ENCODE results near the gene WIPI1.
A peak's percentile ranks its signal among the peaks of the same experiment; 100 is the strongest.
"Not testable (repeated sequence)": the region's sequence is repeated elsewhere in the genome, so short reads cannot be mapped to it uniquely, and the experiment has no call there.

The WIPI1 gene

DNA sequence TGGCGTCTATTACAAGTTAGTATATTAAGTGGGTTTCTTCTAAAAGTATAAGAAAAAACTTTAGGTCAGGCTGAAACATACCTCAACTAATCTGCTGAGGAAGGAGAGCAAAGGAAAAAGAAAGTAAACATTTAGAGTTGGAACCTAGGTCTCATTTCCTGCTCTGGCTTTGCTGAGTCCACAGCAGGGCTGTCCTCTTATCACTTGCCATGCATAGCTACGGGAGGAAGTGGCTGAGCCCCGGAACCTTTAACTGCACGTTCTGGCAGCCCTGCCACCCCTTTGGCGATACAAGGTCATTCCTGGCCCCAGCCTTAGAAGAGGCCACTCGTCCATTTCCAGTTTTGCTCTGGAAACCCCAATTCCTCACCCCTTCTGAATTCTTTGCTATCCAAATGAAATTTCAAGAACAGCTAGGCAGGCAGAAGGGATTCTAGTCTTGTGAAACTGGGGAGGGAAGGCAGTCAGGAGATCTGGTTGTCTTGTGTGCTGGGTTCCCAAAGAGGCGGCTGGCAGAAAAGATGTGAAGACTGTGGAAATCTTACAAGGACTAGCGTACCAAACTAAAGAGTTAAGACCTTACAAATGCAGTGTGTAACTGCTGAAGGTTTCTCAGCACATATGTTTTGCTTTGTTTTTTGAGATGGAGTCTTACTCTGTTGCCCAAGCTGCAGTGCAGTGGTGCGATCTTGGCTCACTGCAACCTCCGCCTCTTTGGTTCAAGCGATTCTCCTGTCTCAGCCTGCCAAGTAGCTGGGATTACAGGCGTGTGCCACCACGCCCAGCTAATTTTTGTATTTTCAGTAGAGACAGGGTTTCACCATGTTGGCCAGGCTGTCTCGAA, 19.1 kb downstream of the WIPI1 start:
- DNase-seq, result peak; percentile 77

DNA sequence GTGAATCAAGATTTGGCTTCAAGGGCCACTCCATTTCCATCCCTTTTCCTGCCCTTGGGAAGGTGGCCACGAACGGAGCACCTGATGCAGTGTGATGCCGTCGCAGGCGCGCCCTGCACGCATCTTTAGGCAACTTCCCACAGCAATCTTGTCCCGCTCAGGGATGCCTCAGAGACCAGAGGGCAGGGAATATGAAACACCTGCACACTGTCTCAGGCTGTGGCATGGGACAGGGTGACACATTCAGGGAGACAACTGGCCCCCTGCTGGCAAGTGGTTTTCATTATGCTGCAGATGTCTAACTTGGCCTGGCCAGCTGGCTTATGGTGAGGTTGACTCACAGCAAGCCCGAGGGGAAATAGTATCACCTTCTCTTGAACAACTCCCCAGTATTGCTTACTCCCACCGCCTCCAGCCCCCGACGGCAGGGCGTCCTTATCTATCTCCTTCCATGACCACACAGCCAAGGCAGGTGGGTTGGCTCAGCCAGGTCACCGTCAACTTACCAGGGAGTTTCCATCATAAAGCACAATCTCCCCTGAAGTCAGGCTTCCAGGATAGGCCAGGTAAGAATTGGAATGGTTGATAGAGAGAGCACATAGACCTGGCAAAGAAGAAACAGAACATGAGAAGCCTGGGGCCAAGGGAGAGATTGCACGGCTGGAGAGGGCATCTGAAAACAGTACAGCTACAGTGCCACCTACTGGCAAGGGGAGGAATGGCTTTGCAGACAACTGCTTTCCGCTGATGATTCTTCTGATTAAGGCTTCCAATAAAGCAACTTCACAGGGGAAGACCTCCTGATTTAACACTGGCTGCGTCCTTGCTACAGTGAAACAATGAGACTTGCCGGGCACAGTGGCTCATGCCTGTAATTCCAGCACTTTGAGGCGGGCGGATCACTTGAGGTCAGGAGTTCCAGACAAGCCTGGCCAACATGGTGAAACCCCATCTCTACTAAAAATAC, 21.1 kb downstream of the WIPI1 start:
- DNase-seq, result peak; percentile 62

DNA sequence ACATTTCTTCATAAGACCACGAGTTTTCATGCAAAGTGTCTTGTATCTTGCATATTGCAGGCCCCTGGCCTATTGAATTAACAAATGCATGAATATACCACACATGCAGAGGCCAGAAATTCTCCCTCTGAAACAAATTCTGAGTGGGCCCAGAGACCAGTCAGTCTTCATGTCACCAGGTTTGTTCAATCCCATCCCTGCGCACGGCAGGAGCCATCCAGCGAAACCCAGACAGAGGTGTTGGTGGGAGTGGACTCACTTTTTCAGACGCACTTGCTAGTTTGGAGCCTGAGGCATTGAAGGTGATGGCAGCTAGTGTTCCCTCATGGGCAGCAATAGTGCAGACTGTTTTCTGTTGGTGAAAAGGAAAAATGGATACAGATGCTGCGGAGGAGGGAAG, 21.9 kb downstream of the WIPI1 start:
- no peak for DNase-seq

DNA sequence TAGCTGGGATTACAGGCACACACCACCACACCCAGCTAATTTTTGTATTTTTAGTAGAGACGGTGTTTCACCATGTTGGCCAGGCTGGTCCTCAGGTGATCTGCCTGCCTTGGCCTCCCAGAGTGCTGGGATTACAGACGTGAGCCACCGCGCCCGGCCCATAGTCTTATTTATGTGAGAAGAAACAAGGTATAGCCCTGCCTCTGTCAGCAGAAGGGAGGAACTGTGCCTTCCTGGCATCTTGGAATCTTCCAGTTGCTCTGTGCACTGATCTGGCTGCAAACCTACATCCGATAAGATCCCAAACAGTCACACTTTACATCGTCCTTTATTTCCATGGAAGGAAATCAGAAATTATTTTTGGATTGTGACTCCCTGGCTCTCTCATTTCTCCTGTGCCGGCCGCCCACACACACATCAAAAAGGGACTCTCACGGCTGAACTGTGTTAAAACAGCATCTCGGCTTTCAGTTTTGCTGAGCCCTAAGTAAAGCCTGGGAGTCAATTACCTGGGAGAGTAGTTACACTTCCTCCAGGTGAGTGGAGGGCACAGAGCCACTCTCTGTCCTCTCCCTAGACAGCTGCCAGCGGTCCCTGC, 23.3 kb downstream of the WIPI1 start:
- no peak for DNase-seq

DNA sequence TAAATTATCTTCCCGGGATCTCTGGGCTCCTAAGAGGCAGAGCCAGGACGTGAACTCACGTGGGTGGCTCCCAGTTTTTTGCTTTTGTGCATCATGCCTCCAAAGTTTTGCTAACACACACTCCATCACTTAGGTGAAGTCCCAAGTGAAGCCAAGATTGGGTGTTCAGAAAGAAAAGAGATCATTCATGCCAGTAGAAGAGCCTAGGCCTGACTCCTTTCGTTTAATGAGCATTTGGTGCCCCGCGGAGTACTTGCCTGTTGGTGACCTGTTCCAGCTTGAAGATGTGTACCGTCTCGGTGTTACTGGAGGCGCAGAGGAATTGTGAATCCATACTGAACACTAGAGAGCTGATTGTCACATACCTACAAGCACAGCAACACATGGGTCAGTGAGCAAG, 24.1 kb downstream of the WIPI1 start:
- DNase-seq, result no peak

DNA sequence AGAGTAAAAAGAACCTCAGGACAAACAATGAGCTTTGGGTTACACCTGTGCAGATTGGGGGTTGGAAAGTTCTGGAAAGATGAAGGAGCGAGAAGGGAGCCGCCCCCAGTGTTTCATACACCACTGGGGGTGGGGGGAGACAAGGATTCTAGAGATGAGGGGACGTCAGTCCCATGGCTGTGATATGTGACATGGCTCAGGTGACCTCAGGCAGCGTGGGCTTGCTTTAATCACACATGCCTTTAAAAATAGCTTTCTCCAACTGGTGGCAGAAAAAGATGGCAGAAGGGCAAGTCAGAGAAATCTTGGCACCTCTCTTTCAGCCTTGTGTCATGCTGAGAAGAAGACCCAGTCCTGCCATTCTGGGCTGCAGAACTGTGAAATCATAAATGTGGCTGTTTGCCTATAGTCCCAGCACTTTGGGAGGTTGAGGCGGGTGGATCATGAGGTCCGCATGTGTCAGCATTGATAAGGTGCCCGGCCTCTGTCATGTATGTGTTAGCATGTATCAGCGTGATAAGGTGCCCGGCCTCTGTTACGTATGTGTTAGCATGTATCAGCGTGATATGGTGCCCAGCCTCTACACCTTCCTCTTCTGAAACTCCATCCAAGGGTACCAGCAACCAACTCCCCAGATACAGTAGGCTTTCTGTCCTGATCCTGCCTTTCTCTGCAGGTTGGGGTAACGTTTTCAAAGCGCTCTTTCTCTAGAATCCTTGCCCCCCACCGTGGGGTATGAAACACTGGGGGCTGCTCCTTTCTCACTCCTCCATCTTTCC, 25.0 kb downstream of the WIPI1 start:
- no peak for DNase-seq

DNA sequence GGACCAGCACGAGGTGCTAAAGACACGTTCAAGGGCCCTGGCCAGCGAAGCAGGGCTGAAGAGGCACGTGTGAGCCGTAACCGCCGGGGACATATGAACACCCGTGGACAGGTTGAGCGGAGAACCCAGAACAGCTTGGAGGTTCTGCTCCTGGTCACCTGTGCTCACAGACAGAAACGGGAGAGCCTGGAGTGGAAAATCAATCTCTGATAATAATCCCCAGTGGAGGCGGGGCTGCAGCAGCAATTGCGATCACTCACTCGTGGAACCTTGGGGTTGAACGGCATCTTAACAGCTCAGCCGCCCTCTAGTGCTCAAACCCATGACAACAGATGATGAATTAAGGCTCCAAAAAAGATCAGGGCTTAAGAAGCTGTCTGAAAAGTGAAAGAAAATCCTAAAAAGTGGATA, 25.6 kb downstream of the WIPI1 start:
- DNase-seq, result no peak

DNA sequence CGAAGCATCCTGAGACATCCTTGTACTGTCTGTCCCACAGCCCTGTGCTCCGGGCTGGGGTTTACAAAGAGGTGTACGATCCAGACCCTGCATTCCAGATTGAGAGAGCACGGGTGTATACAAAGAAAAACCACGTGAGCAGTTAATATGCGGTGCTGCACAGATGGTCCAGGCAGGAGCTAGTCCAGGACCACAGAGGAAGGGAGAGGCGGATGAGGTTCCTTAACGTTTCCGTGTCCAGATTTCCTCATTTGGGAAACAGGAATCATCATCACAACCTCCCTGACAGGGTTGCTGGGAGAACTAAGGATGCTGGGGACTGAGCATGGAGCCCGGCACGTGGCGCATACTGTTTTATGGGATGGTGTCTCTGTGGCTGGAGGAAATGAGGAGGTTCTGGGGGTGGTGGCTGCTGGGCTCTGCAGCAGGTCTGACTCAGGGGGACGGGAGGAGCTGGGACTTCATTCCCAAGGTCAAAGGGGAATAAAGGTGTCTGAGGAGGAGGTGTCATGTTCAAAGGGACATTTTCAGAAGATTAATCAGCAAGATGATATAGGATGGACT, 26.2 kb downstream of the WIPI1 start:
- DNase-seq, result no peak

DNA sequence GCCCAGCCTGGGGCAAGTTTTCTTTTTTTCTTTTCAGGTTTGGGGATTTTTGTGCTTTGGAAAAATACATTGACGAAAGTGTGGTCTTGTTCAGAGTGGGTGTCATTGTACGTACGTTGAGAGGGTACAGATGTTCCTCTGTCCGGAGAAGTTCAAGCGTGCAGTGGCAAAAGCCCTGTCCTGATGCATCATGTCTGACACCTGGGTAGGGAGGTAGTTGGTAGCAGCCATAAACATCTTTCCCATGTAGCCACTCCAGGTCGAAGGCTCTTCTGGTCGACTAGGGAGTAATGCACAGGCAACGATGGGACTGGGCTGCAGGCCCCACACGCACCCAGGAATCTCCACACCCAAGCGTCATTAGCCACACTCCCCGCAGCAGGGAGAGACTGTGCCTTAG, 27.4 kb downstream of the WIPI1 start:
- no peak for DNase-seq

DNA sequence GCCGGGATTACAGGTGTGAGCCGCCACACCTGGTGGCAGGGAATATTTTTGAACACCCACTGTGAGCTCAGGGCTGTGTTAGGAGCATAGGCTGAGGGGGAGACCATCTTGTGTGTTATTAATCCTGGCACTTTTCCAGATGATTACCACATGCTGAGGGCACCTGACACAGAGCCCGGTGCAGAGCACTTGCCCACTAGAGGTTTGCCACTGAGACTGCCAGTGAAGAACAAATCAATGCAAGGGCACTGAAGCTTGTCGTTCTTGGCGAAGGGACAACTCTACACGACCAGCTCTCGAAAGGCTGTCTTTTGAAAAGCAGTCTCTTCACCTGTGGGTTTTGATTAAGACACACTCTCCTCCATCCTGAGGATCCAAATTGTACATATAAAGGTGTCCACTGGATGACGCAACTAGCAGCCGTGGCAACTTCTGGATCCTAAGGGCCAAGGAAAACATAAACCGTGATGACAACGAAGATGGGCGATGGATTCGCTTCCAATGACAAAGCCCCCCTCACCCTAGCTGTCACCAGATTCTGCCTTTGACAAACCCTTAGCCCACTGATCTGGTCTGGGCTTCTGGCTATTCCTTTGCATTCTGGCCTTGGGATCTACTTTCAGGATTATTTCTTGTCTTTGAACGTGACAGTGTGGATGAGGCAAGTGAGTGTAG, 28.7 kb downstream of the WIPI1 start:
- no peak for DNase-seq

DNA sequence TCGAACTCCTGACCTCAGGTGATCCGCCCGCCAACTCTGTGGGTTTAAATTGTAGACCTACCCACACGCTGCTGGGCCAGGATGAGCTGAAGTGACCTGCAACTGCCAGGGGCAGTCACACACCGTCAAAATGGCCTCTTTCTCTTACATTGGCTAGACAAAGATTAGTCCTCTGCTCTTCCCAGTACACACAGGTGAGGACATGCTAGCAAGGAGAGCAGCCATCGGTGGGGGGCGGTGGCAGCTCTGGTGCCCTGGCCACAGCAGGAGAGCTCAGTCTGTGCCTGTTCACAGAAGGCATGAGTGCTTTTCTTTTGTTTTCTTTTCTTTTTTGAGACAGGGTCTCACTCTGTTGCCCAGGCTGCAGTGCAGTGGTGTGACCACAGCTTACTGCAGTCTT, 29.7 kb downstream of the WIPI1 start:
- DNase-seq, result no peak

DNA sequence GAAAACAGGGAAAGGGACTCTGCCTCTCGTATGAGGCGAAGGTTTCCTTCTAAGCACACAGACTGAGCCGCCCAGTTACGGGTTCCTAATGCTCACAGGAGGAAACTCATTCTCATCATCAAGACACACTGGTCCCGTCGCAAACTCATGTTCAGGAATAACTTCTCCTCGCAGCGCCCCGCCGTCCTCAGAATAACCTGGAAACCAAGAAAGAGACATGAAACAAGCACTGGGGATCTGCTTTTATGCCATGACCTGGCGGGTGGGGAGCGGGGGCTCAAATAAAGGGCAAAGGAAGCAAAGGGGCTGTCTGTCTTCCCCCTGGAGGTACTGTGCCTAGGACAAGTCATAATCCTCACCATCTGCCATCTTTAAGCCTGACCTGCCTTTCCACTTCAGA, 31.3 kb downstream of the WIPI1 start:
- DNase-seq, result no peak

DNA sequence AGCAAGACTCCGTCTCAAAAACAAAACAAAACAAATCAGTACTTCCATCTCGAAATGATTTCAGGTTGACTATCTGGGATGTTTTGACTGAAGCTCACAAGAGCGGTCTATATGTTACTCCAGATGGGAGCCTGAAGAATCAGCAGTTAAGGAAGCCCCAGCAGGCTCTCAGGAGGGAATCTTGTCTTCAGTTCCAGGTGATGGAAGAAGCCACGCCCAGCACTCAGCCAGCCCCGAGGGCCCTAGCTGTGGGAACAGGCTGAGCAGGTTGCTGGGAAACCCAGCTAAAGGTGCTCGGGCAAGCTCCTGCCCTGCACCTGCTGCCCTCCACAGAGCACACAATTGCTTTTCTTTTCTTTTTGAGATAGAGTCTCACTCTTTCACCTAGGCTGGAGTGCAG, 32.4 kb downstream of the WIPI1 start:
- no peak for DNase-seq

DNA sequence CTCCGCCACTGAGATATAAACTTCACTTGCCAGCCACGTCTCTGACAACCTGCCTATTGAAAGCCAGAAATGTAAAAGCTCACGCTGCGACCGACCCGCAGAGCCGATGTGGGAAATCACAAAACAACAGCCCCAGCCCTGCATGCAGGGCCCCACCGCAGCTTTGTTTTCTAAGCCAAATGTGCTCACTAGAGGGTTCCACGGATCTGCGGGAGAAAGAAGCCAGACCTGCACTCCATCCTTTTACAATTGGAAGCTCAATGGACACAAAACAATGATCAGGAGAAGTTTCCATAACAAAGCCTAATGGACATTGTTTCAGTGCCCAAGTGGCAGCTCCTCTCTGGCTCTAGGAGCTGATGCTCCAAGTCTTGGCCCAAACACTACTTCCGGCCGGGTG, 33.1 kb downstream of the WIPI1 start:
- no peak for DNase-seq

DNA sequence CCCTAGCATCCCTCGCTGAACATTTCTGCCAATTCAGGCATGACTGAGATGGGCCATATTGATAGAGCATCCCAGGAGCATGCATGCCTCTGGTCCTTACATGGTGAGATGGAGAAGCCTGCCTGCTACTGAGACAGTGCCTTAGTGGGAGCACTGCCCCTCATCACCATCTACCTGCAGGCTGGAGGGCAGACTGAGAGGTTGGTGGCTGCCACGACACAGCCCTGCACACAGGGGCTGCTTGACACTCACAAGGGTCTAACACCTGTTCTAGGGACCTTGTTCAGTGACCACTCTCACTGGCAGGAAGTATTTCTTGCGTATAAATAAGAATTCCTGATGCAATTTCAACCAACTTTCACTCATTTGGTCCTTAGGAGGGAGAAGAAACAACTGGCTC, 34.0 kb downstream of the WIPI1 start:
- DNase-seq, result no peak

DNA sequence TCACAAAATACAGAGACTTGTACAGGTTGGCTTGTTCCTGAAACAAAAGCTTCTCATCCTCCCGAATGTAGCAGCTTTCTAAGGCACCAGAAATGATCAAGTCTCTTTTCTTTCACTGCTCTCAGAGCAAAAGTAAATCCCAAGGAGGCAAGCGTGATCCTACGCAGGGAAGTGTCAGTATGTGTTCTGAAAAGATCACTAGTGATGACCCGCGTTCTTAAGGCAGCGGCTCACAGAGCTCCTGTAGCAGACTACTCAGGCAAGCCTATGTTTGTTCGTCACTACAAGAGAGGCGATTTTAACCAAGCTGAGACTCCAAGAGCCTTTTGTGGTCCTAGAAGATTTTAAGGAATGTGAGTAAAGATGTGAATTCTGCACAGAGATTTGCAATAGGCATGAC, 34.5 kb downstream of the WIPI1 start:
- DNase-seq, result no peak

DNA sequence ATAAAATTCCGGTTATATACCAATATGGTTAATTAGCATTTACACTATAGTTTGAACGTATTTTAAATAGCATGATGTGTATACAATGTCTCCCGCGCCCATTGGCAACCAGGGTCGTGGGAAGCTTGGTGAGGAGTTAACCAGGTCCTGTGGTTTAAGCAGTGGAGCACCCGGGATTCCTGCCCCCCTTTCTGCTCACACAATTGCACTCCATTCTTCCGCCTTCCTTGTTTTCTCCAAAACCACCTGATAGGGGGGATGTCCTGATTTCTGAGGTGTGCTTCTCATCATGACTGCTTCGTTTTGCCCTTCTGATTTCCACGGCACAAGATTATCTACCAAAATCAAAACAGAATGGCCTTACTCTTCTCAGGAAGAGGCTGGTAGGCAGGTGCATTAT, 35.8 kb downstream of the WIPI1 start:
- DNase-seq, result no peak

DNA sequence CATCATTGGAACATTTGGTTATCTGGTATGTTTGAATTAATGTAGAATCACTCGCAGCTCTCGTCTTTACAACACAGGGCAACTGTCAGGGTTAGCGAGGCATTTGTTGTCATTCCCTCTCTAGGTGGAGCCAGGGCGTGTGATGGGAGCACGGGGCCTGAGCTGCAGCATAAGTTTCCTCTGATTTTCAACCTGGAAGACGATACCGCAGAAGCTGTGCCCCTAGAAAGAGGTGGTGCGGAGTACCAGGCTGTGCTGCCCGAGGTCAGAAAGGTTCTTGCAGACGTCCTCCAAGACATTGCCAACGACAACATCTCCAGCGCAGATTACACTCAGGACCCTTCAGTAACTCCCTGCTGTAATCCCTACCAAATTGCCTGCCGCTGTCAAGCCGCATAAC, 37.2 kb downstream of the WIPI1 start:
- DNase-seq, result no peak

DNA sequence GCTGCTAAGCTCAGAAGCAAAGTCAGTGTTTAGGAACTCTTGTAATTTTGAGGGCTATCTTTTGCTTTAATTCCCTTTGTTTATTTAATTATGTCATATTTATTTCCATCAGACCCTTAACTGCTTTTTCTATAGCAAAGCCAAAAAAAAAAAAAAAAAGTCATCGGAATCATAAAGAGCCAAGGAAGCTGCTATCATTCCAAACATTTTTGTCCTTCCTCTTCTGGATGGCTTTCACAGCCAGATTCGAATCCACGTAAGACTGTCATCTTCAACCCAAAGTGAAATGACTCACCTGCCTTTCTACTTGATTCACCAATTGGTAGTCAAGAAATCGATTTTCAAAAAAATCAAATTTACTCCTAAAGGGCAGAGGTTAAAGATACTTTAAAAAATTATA, 38.4 kb downstream of the WIPI1 start:
- no peak for DNase-seq

DNA sequence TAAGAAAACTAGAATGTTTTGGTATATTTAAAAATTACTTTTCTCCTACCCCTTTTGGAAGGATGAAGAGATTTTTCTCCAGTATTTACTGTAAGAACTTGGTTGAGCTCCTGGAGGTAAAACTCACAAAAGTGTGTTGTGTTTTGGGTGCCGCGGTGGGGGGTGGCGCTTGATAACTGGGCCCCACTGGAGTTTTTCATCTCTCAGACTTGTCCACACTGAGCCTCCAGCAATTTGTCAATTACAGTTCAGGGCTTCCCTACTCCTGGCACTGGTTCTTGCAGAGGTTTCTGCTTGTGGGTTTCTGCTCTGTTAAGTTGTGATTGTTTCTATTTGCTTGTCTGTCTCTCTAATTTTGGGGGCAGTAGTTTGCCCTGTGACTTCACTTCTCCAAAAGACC, 40.0 kb downstream of the WIPI1 start:
- no peak for DNase-seq

DNA sequence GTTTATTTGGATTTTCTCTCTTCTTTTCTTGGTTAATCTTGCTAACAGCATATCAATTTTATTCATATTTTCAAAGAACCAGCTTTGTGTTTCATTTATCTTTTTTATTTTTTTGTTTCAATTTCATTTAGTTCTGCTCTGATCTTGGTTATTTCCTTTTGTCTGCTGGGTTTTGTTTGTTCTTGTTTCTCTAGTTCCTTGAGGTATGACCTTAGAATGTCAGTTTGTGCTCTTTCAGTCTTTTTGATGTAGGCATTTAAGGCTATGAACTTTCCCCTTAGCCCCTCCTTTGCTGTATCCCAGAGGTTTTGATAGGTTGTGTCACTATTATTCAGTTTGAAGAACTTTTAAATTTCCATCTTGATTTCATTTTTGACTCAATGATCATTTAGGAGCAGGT, 42.4 kb downstream of the WIPI1 start:
- DNase-seq, result not testable (repeated sequence)

Measured in GF-D8 (cell line).